NCI-H460 (cell line): ENCODE results near the gene PEAK3. TPM values are rescaled to one million over a fixed set of nuclear protein-coding genes. Genes with fewer than 3 reads are reported as not detected.

Experiments
- DNase-seq: peaks from one replicate; pipeline ENCODE4 v3.0.0-alpha.2; 2016; ENCODE audit warnings: low read depth; ENCODE audit errors: extremely low read depth
- polyA plus RNA-seq: library from polyadenylated mRNA; depleted of rRNA; stranded (reverse); fragments of >200 nt; gene quantifications from 2 replicates; pipeline ENCODE4 v1.2.3, GENCODE V29; 2014; cell fraction: nucleus; rRNA removed
- total RNA-seq: library from RNA; depleted of rRNA; stranded (reverse); fragments of >200 nt; shearing (Covaris generic); gene quantifications from 2 replicates; pipeline ENCODE4 v1.2.3, GENCODE V29; 2014; rRNA removed

Gene PEAK3, protein sequence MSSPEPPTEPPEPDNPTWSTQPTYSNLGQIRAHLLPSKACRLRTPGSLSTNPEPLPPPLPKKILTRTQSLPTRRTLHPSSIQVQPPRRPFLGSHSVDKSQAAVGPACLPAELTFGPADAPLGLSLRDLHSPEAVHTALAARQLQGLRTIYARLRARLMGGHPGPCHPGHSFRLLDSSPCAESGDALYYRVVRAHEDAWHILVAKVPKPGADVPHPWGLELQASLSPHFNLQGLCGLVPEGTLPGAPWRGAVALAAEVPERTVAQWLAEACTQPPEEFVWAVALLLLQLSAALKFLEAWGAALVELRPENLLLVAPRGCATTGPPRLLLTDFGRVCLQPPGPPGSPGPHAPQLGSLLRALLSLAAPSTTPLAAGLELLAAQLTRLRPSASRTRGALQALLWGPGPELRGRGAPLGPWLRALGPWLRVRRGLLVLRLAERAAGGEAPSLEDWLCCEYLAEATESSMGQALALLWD
- total RNA-seq = not detected in 2 replicates
- not detected in 2 replicates for polyA plus RNA-seq

DNA sequence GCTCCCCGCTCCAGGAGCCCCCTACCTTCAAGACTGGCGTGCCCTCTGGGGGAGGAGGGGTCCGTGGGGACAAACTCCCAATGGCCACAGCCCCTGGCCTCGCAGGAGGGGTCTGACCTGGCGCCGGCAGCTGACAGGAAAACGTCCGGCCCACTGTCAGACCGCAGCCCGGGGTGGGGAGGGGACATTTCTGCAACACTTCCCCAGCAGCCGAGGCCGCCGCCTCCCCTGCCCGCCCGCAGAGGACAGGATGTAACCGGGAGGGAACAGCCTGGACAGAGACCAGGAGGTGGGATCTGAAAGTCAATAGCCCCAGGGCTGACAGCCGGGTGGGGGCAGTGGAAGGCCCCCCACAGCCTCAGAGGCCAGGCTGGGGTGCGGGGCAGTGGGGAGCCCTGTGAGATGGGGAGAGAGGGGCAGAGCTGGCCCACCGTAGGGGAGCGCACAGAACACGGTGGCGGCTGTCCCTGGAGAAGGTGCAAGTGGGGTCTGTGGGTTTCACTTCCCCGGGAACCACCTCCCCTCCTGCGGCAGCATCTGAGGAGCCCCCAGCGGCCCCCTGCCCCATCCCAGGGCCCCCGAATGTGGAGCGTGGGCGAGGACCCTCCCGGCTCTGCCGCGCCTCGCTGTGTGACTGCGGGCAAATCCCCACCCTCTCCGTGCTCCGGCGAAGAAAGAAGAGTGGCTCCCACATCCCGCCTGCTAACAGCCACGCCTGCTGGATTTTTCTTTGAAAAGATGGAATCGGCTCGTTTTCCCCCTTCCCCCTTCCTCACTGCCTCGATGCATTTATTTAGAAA is at the start of gene PEAK3:
Gene PEAK3, minus strand, starts transcription at position 114 of the 800 bp plus-strand sequence. CDS start 1,244 bp downstream, outside the sequence.
- DNase-seq = no peak

DNA sequence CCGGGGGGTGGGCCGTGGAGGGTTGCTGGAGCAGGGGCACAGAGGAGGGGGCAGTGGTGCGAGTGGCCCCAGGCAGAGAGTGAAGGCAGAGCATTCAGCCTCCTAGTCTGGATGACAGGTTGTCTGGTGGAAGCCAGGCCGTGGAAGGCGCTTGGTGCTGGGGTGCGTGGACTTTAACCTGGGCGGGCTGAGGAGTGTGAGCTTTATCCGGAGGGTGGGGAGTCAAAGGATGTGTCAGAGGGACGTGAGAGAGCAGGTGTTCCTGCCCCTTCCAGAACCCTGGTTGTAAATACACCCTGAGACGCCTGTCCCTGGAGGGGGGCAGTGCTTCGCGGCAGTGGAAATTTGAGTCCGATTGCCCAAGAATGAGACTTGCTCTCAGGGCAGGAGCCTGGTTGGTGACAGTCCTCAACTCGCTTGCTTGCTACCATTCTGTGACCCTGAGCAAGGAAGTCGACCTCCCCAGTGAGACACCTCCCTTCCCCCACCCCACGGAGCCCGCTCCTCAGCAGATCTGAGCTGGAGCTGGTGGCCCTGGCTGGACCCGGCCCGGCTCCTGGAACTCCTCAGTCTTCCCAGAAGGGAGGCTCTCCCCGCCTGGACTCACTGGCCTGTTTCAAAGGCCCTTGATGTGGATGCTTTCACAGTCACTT is 48.8 kb upstream of the PEAK3 start:
- DNase-seq = no peak

DNA sequence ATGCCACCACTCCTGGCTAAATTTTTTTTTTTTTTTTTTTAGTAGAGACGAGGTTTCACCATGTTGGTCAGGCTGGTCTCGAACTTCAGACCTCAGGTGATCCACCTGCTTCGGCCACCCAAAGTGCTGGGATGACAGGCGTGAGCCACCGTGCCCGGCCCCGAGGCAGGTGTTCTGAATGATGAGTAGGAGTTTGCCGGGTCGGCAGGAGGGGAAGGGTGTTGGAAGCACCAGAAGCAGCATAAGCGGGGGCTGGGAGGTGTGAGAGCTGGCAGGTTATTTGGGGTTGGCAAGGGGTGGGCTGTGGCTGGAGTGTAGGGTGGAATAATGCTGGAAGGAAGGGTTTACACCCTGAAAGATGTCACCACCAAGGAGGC is 48.3 kb upstream of the PEAK3 start:
- no peak for DNase-seq

DNA sequence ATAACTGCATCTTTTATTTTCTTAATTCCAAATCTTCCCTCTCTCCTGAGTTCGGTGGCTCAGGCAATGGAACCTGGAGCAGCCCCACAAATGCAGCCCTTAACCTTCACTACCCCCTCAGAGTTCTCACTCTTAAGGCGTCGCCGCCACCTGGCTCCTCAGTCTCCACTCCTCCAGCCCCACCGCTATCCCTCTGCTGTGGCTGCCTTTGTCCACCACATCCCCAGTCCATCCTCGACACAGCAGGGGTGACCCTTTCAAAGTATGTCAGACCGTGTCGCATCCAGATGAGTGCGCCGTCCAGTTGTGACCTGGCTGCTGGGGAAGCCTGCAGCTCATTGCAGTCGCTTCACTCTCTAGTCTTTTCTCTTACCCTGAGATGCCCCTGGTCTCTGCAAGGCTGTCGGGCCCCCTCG is 47.5 kb upstream of the PEAK3 start:
- no peak for DNase-seq

DNA sequence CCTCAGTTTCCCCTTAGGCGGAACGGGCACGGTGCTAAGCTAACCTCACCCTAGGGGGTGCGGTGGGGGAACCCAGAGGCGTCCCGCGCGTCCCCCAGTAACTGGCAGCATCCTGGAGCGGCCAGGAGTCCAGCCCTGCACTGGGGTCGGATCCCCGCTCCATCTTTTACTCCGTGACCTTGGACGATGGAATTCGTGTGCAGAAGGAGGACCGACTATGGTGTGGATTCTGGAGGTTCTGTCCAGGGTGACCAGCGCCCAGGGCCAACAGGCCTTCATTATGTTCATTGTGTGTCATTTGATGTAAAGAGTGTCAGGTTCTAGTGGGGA is 47.1 kb upstream of the PEAK3 start:
- no peak for DNase-seq

DNA sequence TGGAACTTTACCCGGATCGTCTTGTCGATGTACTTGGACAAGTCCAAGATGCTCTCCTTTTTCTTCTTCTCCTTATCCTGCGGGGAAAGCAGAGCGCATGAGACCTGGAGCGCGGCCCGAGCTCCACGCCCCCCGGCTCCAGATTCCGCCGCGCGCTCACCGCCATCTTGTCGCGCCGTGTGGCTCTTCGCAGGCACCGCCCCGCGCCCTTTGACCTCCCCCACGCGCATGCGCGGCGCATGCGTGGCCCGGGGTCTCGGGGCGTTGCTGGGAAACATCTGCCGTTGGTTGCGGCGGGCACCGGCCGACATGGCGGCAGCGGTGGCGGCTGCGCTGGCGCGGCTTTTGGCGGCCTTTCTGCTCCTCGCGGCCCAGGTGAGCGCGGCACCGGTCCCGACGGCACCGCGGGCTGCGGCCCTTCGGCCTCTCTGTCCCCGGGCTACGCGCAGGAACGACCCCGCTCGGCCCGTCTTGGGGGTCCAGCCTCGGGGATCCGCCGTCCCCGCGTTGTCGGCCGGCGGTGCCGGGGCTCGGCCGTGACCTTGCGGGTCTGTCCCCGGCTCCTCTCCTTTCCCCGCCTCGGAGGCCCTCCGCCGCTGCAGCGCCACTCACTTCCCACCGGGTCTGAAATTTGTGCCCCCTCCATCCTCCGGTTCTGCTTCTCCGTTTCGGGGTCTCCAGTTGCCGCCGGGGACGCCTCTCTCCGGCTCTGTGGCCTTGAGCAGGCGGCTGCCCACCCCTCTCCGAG is 46.6 kb upstream of the PEAK3 start, which contains the start of the genes LSM7 and SPPL2B:
Gene LSM7, minus strand, starts transcription at position 186 of the 748 bp plus-strand sequence. Its CDS starts 20 bp downstream, at position 166.
Gene SPPL2B, plus strand, starts transcription at position 284 of the 748 bp plus-strand sequence. Its CDS starts 26 bp downstream, at position 310.
- peak; percentile 81 for DNase-seq

DNA sequence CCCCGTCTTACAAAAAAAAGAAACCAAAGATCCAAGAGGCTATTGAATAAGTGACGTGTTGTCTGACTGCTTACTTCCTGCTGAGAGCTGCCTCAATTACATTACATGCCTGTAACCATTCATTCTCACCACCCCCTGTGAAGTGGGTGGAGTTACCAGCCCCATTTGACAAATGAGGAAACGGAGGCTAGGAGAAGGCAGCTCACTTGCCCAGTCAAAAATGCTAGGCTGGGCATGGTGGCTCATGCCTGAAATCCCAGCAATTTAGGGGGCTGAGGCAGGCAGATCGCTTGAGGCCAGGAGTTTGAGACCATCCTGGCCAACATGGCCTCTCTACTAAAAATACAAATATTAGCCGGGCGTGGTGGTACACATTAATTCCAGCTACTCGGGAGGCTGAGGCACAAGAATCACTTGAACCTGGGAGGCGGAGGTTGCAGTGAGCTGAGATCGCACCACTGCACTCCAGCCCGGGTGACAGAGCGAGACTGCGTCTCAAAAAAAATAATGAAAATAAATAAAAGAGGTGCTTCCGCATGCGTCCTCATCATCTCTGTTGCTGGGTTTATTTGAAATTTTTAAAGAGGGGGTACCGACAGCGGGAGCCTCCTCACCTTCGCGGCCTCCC is 45.9 kb upstream of the PEAK3 start:
- DNase-seq = no peak

DNA sequence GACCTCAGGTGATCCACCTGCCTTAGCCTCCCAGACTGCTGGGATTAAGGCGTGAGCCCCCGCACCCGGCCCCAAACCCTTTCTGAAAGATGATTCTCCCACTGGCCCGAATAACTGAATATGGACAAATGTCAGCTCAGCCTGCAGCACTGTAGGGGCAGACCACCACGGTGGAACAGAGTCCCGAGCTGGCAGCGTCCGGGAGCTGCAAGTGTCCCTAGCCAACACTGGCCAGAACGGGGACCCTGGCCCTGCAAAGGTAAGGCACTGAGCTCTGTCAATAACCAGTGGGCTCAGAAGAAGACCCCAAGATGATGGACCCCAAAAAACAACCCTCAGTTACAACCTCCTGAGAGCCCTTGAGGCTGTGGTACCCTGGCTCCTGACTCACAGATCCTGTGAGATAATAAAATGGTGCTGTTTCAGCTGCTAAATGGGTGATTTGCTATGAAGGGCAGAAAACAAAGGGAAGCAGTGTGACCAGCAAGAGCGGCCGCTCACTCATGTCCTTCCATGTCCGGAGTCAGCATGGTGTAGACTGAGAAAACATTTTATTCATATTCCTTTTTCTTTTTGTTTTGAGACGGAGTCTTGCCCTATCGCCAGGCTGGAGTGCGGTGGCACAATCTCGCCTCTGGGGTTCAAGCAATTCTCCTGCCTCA is 44.9 kb upstream of the PEAK3 start:
- no peak for DNase-seq

DNA sequence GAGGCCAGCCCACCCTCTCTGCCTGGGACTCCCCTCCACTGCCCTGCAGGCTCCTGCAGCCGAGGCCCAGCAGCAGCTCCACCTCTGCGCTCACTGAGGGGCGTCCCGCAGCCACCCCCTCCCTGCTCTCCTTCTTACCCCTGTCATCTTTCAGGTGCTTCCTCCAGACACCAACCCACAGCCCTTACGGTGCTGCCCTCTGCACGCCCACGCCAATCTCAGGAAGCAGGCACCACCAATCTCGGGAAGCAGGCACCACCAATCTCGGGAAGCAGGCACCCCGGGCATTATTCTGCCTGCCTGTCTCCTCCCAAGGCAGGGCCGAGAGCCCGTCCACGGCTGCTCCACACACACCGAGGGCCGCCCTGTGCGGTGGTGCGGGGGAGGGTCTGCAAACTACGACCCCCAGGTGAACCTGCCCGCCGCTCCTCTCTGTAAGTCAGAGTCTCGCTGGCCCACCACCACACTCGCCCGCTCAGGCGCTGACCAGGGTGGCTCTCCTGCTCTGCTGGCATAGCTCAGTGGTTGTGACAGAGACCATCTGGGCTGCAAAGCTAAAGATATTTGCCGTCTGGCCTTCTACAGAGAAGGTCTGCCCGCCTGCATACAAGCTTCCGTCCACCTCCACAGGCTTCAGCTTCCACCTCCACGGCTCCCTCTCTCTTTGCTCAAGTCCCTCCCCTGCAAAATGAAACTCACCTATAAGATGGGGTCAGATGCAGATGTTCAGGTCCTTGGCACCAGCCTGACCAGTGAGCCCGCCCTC is 43.5 kb upstream of the PEAK3 start:
- no peak for DNase-seq

DNA sequence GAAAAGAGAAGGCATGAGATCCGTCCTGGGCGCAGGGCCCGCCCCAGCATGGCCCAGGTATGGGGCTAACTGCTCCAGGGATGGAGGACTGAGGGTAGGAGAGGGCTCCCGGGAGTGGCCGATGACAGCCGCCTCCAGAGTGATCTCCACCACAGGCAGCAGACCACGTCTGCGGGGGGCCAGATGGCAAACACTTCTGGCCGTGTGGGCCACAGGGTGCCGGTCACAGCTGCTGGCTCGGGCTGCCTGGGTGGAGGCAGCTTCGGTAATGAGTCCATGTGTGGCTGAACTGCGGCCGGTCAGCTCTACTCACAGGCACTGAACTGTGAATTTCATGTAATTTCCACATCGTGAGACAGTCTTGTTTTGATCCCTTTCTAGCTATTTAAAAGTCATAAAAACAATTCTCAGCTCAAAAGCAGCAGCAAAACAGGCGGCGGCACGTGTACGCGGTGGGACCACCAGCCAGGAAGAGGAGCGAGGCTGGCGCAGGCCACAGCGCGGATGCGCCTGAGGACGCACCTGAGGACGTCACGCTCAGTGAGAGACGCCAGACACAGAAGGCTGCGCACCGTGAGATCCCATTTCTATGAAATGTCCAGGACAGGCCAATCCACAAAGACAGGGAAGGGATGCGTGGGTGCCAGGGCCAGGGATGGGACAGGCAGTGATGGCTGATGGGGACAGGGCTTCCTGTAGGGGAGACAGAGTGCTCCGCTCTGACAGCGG is 42.4 kb upstream of the PEAK3 start:
- DNase-seq = no peak

DNA sequence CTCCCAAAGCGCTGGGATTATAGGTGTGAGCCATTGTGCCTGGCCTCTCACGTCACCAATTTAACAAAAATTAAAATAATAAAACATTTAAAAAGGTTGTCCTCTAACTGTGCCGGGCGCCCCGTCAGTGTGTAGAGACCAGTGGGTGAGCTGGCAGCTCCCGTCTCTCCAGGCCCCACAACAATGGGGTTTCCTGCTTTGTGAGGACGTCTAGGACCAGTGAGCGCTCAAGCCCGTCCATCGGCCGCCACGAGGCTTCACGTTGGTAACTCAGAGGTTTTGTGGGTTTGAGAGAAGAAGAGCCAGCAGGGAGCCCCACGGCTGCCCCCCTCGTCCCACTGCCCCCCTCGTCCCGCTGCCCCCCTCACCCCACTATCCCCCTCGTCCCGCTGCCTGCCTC is 41.7 kb upstream of the PEAK3 start:
- no peak for DNase-seq

DNA sequence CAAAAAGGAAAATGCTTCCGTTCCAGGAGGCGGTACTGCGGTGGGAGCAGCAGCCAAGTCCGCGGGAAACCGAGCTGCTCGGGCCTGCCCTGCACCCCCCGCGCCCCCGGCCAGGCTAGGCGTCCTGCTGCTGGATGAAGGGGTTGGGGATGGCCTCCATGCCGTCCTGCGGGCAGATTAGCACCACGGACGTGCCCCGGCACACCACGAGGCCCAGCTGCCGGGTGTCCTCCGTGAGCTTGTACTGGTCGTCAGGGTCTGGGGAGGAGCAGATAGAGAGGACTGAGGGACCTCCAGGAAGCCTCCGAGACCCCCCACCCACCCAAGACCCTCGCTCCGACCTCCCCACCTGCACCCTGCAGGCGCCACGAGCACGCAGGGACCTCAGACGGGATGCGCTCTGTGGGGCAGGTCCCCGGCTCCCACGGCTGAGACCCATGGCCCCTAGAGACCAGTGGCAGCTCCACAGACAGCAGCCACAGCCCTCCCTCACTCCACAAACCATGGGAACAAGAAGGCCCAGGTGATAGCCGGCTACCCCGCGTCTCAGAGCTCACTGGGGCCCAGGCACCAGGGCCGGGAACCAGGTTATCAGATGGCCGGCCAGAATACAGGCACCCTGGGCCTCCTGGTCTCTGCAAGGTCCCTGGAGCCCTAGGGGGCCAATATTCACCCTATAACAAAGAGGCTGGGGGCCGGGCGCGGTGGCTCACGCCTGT is 39.7 kb upstream of the PEAK3 start:
- DNase-seq = no peak

DNA sequence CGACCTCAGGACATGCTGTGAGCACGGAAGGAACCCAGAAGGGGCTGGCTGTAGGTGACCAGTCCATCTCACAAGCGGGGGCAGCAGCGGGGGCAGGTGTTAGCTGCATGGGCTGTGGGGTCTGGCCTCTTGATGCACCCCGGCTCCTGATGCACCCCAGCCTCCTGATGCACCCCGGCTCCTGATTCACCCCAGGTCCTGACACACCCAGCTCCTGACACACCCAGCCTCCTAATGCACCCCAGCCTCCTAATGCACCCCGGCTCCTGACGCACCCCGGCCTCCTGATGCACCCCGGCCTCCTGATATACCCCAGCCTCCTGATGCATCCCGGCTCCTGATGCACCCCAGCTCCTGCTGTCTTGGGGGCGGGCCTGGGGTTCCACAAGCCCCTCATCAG is 39.0 kb upstream of the PEAK3 start:
- DNase-seq = no peak

DNA sequence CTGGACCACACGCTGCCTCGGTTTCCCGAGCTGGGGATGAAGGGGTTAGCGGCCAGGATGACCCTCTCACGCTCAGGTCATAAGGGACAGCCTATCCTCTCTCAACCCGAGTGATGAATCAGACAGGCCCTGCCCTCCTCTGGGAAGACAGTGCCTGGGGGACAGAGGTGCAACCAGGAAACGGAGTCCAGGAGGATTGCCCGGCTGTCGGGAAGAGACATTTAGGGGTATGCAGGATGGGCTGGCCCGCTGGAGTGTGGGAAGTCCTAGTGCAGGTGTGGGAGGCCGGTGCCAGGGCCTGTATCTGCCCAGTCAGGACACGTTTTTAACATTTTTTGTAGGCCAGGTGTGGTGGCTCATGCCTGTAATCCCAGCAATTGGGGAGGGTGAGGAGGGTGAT is 38.1 kb upstream of the PEAK3 start:
- DNase-seq = no peak

DNA sequence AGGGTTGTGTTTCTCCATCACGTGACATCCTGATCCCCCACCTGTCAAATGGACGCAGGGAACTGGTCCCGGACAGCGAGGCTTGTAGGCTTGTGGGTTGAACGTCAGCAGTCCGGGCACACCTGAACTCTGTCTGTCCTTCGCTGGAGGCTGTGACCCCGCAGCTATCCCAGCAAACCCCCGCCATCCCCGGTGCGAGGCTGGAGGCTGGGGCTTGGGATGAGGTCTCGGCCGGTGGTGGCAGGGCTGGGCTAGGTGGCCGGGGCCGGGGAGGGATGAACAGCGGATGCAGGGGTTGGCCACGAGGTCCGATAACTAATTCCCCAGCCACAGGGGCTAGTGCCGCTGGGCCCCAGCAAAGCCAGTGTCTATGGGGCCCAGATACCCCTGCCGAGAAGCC is 37.6 kb upstream of the PEAK3 start:
- DNase-seq = no peak

DNA sequence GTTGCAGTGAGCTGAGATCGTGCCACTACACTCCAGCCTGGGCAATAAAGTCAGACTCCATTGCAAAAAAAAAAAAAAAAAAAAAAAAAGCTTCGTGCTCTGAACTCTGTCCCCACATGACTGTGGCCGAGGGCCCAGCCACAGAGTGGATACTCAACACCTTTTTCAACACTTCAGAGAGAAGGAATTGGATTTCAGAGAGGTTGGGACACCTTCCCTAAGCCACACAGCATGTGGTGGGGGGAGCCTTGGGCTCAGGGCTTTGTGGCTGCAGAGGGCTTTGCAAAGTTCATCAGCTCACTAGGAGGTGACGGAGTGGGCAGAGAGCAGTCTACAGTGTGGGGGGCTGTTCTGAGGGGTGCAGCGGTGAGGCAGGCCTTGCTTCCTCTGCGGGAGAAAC is 36.9 kb upstream of the PEAK3 start:
- DNase-seq = no peak

DNA sequence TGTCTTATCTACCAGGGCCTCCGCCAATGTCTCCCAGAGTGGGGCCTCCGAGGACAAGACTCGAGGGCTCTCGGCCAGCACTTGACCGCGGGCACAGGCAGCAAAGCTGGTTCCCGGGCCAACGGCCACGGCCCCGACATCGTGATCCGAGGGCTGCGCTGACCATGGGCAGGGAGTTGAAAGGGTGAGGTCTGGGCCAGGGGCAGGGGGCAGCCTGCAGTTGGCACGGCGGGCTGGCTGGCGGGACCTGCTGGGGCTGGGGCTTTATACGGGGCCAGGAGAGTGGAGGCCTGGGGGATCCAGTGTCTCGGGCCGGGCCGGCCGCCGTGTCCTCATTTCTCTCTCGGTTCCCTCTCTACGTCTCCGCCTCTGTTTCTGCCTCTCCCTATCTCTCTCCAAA is 35.8 kb upstream of the PEAK3 start:
- no peak for DNase-seq
